DOHH2 (cell line): Measurements from ENCODE around the gene SNRNP27.
"Not testable (repeated sequence)": the region's sequence is repeated elsewhere in the genome, so short reads cannot be mapped to it uniquely, and the experiment has no call there.

Source experiments
- CTCF ChIP-seq: fragments of 200-600 bp; sonication (generic); IDR thresholded peaks from one replicate; pipeline ENCODE4 v1.5.1; 2014; ENCODE audit warnings: antibody characterized with exemption, mild to moderate bottlenecking, low read depth, low read length; ENCODE audit not compliant: poor library complexity, severe bottlenecking
- EZH2phosphoT487 ChIP-seq: fragments of 200-600 bp; sonication (generic); IDR thresholded peaks from 2 replicates; pipeline ENCODE4 v1.6.1; 2017; ENCODE audit warnings: borderline replicate concordance, mild to moderate bottlenecking, antibody characterized with exemption, low read length, moderate library complexity, mixed read lengths

GRCh38 chr2:69950671-69951070 is 56.9 kb downstream of the SNRNP27 start:
- not testable (repeated sequence) for TF ChIP-seq EZH2phosphoT487, CTCF
